ENCODE data around the gene FAM210B. TPM values are rescaled to one million over a fixed set of nuclear protein-coding genes. Genes with fewer than 3 reads are reported as not detected.
A peak's percentile ranks its signal among the peaks of the same experiment; 100 is the strongest.

FAM210B gene
- total and polyA plus RNA-seq, 2 of the 13 experiments (the other 11 are each of a cell fraction or from before 2014, with no cell fraction given) = 75.9 to 107 TPM

DNA sequence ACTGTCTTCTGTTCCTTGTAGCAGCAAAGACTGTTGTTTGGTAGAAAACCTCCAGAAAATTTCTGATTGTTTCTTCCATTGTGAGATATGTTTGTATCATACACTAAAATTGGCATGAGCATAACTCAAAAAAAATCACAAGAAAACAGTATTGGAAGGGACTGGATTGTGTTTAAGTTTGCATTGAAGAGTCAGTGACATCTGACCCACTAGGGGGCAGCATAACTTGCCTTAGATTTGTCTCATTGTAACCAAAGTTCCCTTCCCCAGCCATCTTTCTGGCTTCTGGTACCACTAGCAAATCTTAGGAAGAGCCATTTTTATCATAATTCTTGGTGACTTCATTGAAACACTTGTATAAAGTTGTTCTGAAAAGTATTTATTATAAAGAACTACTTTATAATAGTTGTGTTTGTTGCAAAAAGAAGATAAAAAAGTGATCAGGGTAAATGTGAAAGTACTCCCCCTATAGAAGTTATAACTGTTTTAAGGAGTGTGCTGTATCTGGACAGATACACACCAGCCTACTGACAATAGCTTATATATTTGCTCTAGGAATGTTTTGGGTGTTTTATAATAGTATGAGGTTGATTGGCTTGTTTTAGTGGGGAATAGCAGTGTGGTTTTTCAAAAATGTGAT, 41.3 kb downstream of the FAM210B start (continued):
- no peak for TF ChIP-seq THAP7 (CRISPR knock-in tag; IDR thresholded peaks at IDR 0.05)
- no peak for TF ChIP-seq PHF8 (CRISPR knock-in tag; IDR thresholded peaks at IDR 0.05)
- no peak for TF ChIP-seq ZNF773 (CRISPR knock-in tag; IDR thresholded peaks at IDR 0.05; ENCODE audit: borderline replicate concordance)
- no peak for TF ChIP-seq RFX1 (IDR thresholded peaks at IDR 0.05)
- no peak for TF ChIP-seq CBX1 (IDR thresholded peaks at IDR 0.05; ENCODE audit: low read depth)
- no peak for TF ChIP-seq ZKSCAN1 (IDR thresholded peaks at IDR 0.05; ENCODE audit: low read length)
- no peak for TF ChIP-seq ZIK1 (CRISPR knock-in tag; IDR thresholded peaks at IDR 0.05; ENCODE audit: borderline replicate concordance, low read depth)
- TF ChIP-seq RELA (CRISPR knock-in tag; IDR thresholded peaks at IDR 0.05) = no peak
- TF ChIP-seq HDAC6 (IDR thresholded peaks at IDR 0.05; ENCODE audit: low read depth, low read length) = no peak
- TF ChIP-seq ZNF235 (CRISPR knock-in tag; IDR thresholded peaks at IDR 0.05; ENCODE audit: borderline replicate concordance) = no peak
- TF ChIP-seq ZBTB20 (CRISPR knock-in tag; IDR thresholded peaks at IDR 0.05; ENCODE audit: borderline replicate concordance, low read depth) = no peak
- TF ChIP-seq ZNF275 (CRISPR knock-in tag; IDR thresholded peaks at IDR 0.05; ENCODE audit: borderline replicate concordance) = no peak
- TF ChIP-seq KDM5A (IDR thresholded peaks at IDR 0.05; ENCODE audit: borderline replicate concordance, low read length) = peak; percentile 31; the same call in 1 of the 2 replicates
- no peak for TF ChIP-seq TRIM24 (CRISPR knock-in tag; IDR thresholded peaks at IDR 0.05)
- peak; percentile 34 for TF ChIP-seq XRCC5 (optimal IDR thresholded peaks at IDR 0.05; ENCODE audit: low read length)
- peak; percentile 39; the same call in 1 of the 2 replicates for TF ChIP-seq THAP11 (CRISPR knock-in tag; IDR thresholded peaks at IDR 0.05)
- TF ChIP-seq, protein P1, sequence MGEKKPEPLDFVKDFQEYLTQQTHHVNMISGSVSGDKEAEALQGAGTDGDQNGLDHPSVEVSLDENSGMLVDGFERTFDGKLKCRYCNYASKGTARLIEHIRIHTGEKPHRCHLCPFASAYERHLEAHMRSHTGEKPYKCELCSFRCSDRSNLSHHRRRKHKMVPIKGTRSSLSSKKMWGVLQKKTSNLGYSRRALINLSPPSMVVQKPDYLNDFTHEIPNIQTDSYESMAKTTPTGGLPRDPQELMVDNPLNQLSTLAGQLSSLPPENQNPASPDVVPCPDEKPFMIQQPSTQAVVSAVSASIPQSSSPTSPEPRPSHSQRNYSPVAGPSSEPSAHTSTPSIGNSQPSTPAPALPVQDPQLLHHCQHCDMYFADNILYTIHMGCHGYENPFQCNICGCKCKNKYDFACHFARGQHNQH (CRISPR knock-in tag; IDR thresholded peaks at IDR 0.05) = no peak
- no peak for TF ChIP-seq POLR2AphosphoS2 (IDR thresholded peaks at IDR 0.05; ENCODE audit: low read depth, low read length)
- no peak for TF ChIP-seq HES4 (CRISPR knock-in tag; IDR thresholded peaks at IDR 0.05; ENCODE audit: borderline replicate concordance)
- no peak for TF ChIP-seq ZNF570 (CRISPR knock-in tag; IDR thresholded peaks at IDR 0.05; ENCODE audit: borderline replicate concordance)
- 0 out of 2 replicates have a peak, but pooled peaks have one; percentile 35 for TF ChIP-seq ZBTB25 (CRISPR knock-in tag; IDR thresholded peaks at IDR 0.05)
- TF ChIP-seq, protein P2, sequence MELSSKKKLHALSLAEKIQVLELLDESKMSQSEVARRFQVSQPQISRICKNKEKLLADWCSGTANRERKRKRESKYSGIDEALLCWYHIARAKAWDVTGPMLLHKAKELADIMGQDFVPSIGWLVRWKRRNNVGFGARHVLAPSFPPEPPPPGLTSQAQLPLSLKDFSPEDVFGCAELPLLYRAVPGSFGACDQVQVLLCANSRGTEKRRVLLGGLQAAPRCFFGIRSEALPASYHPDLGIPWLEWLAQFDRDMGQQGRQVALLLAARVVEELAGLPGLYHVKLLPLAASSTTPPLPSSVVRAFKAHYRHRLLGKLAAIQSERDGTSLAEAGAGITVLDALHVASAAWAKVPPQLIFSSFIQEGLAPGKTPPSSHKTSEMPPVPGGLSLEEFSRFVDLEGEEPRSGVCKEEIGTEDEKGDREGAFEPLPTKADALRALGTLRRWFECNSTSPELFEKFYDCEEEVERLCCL (CRISPR knock-in tag; IDR thresholded peaks at IDR 0.05; ENCODE audit: borderline replicate concordance) = no peak
- TF ChIP-seq RBFOX2 (IDR thresholded peaks at IDR 0.05; ENCODE audit: low read depth, low read length) = peak; percentile 38; the same call in 1 of the 2 replicates
- TF ChIP-seq ZSCAN20 (CRISPR knock-in tag; IDR thresholded peaks at IDR 0.05; ENCODE audit: borderline replicate concordance) = no peak
- TF ChIP-seq RXRB (CRISPR knock-in tag; IDR thresholded peaks at IDR 0.05; ENCODE audit: borderline replicate concordance) = peak; percentile 11; the same call in 1 of the 2 replicates
- TF ChIP-seq ZNF580 (CRISPR knock-in tag; IDR thresholded peaks at IDR 0.05; ENCODE audit: borderline replicate concordance, low read depth) = no peak
